GM23338 (cell line): ENCODE measurements around the gene ADCYAP1. TPM values are rescaled to one million over a fixed set of nuclear protein-coding genes. Genes with fewer than 3 reads are reported as not detected.
A peak's percentile ranks its signal among the peaks of the same experiment; 100 is the strongest.

Experiments
- ATAC-seq: fragments of 200-7000 bp; cut with Tn5 transposase; 3 replicates; pipeline ENCODE4 v1.9.1; 2020
- DNase-seq: peaks from one replicate; pipeline ENCODE4 v3.0.0-alpha.2; 2015; ENCODE audit warnings: low spot score
- H2AFZ ChIP-seq: fragments of 200-600 bp; sonication (generic); 2 replicates; pipeline ENCODE4 v1.8.0; 2016; ENCODE audit warnings: antibody characterized with exemption, mild to moderate bottlenecking, moderate library complexity
- H3F3A ChIP-seq: fragments of 200-600 bp; sonication (generic); replicated peaks from 2 replicates; pipeline ENCODE4 v1.8.0; 2017; ENCODE audit warnings: antibody characterized with exemption, mixed run types, low read depth
- H3K27ac ChIP-seq: fragments of 200-600 bp; sonication (generic); 2 replicates; pipeline ENCODE4 v1.6.1; 2016; ENCODE audit warnings: low read depth
- H3K27me3 ChIP-seq: fragments of 200-600 bp; sonication (generic); 2 replicates; pipeline ENCODE4 v1.8.0; 2016; ENCODE audit warnings: mild to moderate bottlenecking, mixed run types, moderate library complexity; ENCODE audit not compliant: insufficient read depth
- H3K36me3 ChIP-seq: fragments of 200-600 bp; sonication (generic); 2 replicates; pipeline ENCODE4 v1.8.0; 2016; ENCODE audit warnings: mild to moderate bottlenecking; ENCODE audit not compliant: insufficient read depth
- H3K4me1 ChIP-seq: fragments of 200-600 bp; sonication (generic); 2 replicates; pipeline ENCODE4 v1.8.0; 2016; ENCODE audit warnings: mild to moderate bottlenecking, moderate library complexity; ENCODE audit not compliant: insufficient read depth
- H3K4me2 ChIP-seq: fragments of 200-600 bp; sonication (generic); 2 replicates; pipeline ENCODE4 v1.7.1; 2017; ENCODE audit warnings: mixed run types
- H3K4me3 ChIP-seq: fragments of 200-600 bp; sonication (generic); 2 replicates; pipeline ENCODE4 v1.6.1; 2016; ENCODE audit warnings: mixed run types
- H3K79me2 ChIP-seq: fragments of 200-600 bp; sonication (generic); replicated peaks from 2 replicates; pipeline ENCODE4 v1.8.0; 2017; ENCODE audit warnings: mild to moderate bottlenecking; ENCODE audit not compliant: insufficient read depth
- H3K9me2 ChIP-seq: fragments of 200-600 bp; sonication (generic); 2 replicates; pipeline ENCODE4 v1.8.0; 2017; ENCODE audit not compliant: insufficient read depth
- H4K20me1 ChIP-seq: fragments of 200-600 bp; sonication (generic); replicated peaks from 2 replicates; pipeline ENCODE4 v1.8.0; 2017; ENCODE audit warnings: mild to moderate bottlenecking; ENCODE audit not compliant: insufficient read depth
- H3K27ac Mint-ChIP-seq: 2 replicates; pipeline ENCODE4 v1.8.0; 2020; ENCODE audit warnings: inconsistent platforms, mild to moderate bottlenecking, moderate library complexity, mixed read lengths
- H3K27me3 Mint-ChIP-seq: 3 replicates; pipeline ENCODE4 v1.8.0; 2022; ENCODE audit warnings: low read depth, mild to moderate bottlenecking, moderate library complexity, mixed read lengths, inconsistent platforms; ENCODE audit not compliant: insufficient read depth, poor library complexity
- H3K36me3 Mint-ChIP-seq: 3 replicates; pipeline ENCODE4 v1.8.0; 2021; ENCODE audit warnings: low read depth, mild to moderate bottlenecking, inconsistent platforms, moderate library complexity, mixed read lengths
- H3K4me1 Mint-ChIP-seq: 3 replicates; pipeline ENCODE4 v1.8.0; 2020; ENCODE audit warnings: mild to moderate bottlenecking, inconsistent platforms, mixed read lengths
- H3K4me3 Mint-ChIP-seq: 3 replicates; pipeline ENCODE4 v1.8.0; 2021; ENCODE audit warnings: moderate library complexity, mild to moderate bottlenecking, inconsistent platforms, mixed read lengths
- H3K9me3 Mint-ChIP-seq: 3 replicates; pipeline ENCODE4 v1.8.0; 2020; ENCODE audit warnings: moderate library complexity, mild to moderate bottlenecking, inconsistent platforms, mixed read lengths
- JUNB ChIP-seq: IDR thresholded peaks from one replicate; pipeline ENCODE4 v1.6.1; 2016; ENCODE audit warnings: antibody characterized with exemption; ENCODE audit not compliant: unreplicated experiment
- ZNF331 ChIP-seq: fragments of 250-450 bp; sonication (Bioruptor Pico); IDR thresholded peaks from 2 replicates; pipeline ENCODE4 v1.5.0; 2020; ENCODE audit warnings: low read depth, mild to moderate bottlenecking, moderate library complexity
- polyA plus RNA-seq: library from polyadenylated mRNA; unstranded; fragments of >200 nt; fragmentation: Nextera tagmentation; extraction: Ambion mirVana; gene quantifications from 2 replicates; pipeline ENCODE4 v1.2.1, GENCODE V29; 2016
- total RNA-seq: library from RNA; depleted of rRNA; stranded (reverse); fragments of >200 nt; shearing (Covaris generic); gene quantifications from 2 replicates; pipeline ENCODE4 v1.2.3, GENCODE V29; 2014
- TF ChIP-seq, protein P1 (sequence below): fragments of 250-450 bp; sonication (Bioruptor Pico); IDR thresholded peaks from 2 replicates; pipeline ENCODE4 v1.5.0; 2020; ENCODE audit warnings: mild to moderate bottlenecking, moderate library complexity
- TF ChIP-seq, protein P2 (sequence below), 2 experiments: fragments of 200-600 bp in 1 of 2; sonication (generic) in 1 of 2; conservative IDR thresholded peaks; 2 replicates each; pipeline versions ENCODE4 v1.5.1 to v1.6.1; 2016 to 2017; ENCODE audit warnings: antibody characterized with exemption in 2 of 2, low read depth in 2 of 2, mild to moderate bottlenecking in 2 of 2, moderate library complexity in 1 of 2

ADCYAP1 gene
- total and polyA plus RNA-seq, 2 experiments from 2014 or later, result not detected

GRCh38 chr18:955384-956066, 50.9 kb downstream of the ADCYAP1 start:
- Histone ChIP-seq H3K9me2 (no peaks in the 10 kb centered on the region), H3K4me3 (no peak overlapping the region), H3K79me2 (no peaks in the 10 kb centered on the region), H2AFZ (peak overlapping the region; percentile 61; the same call in 1 of the 2 replicates), H3F3A (no peaks in the 10 kb centered on the region), H3K27me3 (no peaks in the 10 kb centered on the region), H4K20me1 (no peaks in the 10 kb centered on the region), H3K36me3 (no peaks in the 10 kb centered on the region), H3K4me1 (peaks cover 5% of the 10 kb centered on the region), H3K4me2 (no peak overlapping the region), H3K27ac (no peak overlapping the region)
- no peaks in the 10 kb centered on the region for H3K36me3 Mint-ChIP-seq
- peaks cover 7% of the 10 kb centered on the region; the same call in 2 of the 3 replicates for H3K4me1 Mint-ChIP-seq
- DNase-seq (no peak), ATAC-seq (no peak)
- TF ChIP-seq ZNF331 (CRISPR knock-in tag) (no peak), JUNB (no peak)
- TF ChIP-seq, protein P1, sequence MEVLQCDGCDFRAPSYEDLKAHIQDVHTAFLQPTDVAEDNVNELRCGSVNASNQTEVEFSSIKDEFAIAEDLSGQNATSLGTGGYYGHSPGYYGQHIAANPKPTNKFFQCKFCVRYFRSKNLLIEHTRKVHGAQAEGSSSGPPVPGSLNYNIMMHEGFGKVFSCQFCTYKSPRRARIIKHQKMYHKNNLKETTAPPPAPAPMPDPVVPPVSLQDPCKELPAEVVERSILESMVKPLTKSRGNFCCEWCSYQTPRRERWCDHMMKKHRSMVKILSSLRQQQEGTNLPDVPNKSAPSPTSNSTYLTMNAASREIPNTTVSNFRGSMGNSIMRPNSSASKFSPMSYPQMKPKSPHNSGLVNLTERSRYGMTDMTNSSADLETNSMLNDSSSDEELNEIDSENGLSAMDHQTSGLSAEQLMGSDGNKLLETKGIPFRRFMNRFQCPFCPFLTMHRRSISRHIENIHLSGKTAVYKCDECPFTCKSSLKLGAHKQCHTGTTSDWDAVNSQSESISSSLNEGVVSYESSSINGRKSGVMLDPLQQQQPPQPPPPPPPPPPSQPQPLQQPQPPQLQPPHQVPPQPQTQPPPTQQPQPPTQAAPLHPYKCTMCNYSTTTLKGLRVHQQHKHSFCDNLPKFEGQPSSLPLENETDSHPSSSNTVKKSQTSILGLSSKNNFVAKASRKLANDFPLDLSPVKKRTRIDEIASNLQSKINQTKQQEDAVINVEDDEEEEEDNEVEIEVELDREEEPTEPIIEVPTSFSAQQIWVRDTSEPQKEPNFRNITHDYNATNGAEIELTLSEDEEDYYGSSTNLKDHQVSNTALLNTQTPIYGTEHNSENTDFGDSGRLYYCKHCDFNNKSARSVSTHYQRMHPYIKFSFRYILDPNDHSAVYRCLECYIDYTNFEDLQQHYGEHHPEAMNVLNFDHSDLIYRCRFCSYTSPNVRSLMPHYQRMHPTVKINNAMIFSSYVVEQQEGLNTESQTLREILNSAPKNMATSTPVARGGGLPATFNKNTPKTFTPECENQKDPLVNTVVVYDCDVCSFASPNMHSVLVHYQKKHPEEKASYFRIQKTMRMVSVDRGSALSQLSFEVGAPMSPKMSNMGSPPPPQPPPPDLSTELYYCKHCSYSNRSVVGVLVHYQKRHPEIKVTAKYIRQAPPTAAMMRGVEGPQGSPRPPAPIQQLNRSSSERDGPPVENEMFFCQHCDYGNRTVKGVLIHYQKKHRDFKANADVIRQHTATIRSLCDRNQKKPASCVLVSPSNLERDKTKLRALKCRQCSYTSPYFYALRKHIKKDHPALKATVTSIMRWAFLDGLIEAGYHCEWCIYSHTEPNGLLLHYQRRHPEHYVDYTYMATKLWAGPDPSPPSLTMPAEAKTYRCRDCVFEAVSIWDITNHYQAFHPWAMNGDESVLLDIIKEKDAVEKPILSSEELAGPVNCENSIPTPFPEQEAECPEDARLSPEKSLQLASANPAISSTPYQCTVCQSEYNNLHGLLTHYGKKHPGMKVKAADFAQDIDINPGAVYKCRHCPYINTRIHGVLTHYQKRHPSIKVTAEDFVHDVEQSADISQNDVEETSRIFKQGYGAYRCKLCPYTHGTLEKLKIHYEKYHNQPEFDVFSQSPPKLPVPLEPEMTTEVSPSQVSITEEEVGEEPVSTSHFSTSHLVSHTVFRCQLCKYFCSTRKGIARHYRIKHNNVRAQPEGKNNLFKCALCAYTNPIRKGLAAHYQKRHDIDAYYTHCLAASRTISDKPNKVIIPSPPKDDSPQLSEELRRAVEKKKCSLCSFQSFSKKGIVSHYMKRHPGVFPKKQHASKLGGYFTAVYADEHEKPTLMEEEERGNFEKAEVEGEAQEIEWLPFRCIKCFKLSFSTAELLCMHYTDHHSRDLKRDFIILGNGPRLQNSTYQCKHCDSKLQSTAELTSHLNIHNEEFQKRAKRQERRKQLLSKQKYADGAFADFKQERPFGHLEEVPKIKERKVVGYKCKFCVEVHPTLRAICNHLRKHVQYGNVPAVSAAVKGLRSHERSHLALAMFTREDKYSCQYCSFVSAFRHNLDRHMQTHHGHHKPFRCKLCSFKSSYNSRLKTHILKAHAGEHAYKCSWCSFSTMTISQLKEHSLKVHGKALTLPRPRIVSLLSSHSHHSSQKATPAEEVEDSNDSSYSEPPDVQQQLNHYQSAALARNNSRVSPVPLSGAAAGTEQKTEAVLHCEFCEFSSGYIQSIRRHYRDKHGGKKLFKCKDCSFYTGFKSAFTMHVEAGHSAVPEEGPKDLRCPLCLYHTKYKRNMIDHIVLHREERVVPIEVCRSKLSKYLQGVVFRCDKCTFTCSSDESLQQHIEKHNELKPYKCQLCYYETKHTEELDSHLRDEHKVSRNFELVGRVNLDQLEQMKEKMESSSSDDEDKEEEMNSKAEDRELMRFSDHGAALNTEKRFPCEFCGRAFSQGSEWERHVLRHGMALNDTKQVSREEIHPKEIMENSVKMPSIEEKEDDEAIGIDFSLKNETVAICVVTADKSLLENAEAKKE (CRISPR knock-in tag), result no peak
- no peak overlapping the region for H3K4me3 Mint-ChIP-seq
- H3K9me3 Mint-ChIP-seq, result no peaks in the 10 kb centered on the region
- no peak overlapping the region for H3K27ac Mint-ChIP-seq
- H3K27me3 Mint-ChIP-seq, result peaks cover 3% of the 10 kb centered on the region

DNA sequence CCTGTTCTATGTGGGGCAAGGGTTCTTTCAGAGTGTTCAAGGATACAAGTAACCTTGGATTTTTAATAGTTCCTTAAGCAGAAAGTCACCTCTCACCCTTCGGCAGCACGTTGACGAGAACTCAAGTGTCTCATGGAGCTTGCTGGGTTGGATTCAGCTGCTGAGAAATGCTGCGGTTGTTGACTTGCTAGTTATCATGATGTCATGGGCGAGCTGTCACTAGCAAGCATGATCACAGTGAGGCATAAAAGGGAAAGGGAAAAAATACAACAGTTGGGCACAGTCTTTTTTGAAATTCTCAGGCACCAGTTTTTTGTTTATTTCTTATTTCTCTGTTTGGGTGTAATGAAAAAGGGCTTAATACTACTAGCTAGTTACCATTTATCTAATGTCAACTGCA, 53.2 kb downstream of the ADCYAP1 start:
- Histone ChIP-seq H3F3A (no peaks in the 10 kb centered on the region), H3K36me3 (no peaks in the 10 kb centered on the region), H3K4me1 (peaks cover 5% of the 10 kb centered on the region), H3K4me2 (no peak overlapping the region), H3K27me3 (no peaks in the 10 kb centered on the region), H2AFZ (no peak overlapping the region), H3K9me2 (no peaks in the 10 kb centered on the region), H3K4me3 (no peak overlapping the region), H3K27ac (no peak overlapping the region), H3K79me2 (no peaks in the 10 kb centered on the region), H4K20me1 (no peaks in the 10 kb centered on the region)
- Mint-ChIP-seq H3K27me3 (peaks cover 3% of the 10 kb centered on the region), H3K9me3 (no peaks in the 10 kb centered on the region), H3K4me1 (peaks cover 10% of the 10 kb centered on the region; the same call in 2 of the 3 replicates), H3K27ac (no peak overlapping the region), H3K36me3 (no peaks in the 10 kb centered on the region), H3K4me3 (no peak overlapping the region)
- ATAC-seq (no peak), DNase-seq (no peak)
- no peak for TF ChIP-seq ZNF331 (CRISPR knock-in tag)
- TF ChIP-seq, protein P2, sequence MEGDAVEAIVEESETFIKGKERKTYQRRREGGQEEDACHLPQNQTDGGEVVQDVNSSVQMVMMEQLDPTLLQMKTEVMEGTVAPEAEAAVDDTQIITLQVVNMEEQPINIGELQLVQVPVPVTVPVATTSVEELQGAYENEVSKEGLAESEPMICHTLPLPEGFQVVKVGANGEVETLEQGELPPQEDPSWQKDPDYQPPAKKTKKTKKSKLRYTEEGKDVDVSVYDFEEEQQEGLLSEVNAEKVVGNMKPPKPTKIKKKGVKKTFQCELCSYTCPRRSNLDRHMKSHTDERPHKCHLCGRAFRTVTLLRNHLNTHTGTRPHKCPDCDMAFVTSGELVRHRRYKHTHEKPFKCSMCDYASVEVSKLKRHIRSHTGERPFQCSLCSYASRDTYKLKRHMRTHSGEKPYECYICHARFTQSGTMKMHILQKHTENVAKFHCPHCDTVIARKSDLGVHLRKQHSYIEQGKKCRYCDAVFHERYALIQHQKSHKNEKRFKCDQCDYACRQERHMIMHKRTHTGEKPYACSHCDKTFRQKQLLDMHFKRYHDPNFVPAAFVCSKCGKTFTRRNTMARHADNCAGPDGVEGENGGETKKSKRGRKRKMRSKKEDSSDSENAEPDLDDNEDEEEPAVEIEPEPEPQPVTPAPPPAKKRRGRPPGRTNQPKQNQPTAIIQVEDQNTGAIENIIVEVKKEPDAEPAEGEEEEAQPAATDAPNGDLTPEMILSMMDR (conservative IDR thresholded peaks at IDR 0.05; ENCODE audit: low read depth in 2 of 2), result no peak
